Sigmoid colon (tissue), 4 donors: ENCODE data around the gene NFE2L1.

ENCODE experiments used
- POLR2A ChIP-seq, 2 donors: fragments of 450-650 bp; IDR thresholded peaks; one replicate each; pipeline ENCODE4 v1.6.1; 2016; ENCODE audit warnings: antibody characterized with exemption in 2 of 2, mild to moderate bottlenecking in 2 of 2, moderate library complexity in 2 of 2
- POLR2AphosphoS5 ChIP-seq, 4 donors: sonication (generic); formaldehyde crosslinking; IDR thresholded peaks; one replicate each; pipeline ENCODE4 v1.6.1; 2017; ENCODE audit warnings: antibody characterized with exemption in 4 of 4
- TF ChIP-seq, protein P1 (sequence below), 4 experiments: fragments of 450-650 bp in 3 of 4; fragments of 200-600 bp in 1 of 4; IDR thresholded peaks; one replicate each; pipeline ENCODE4 v1.5.1; 2016 to 2019; ENCODE audit warnings: antibody characterized with exemption in 4 of 4, mild to moderate bottlenecking in 3 of 4, moderate library complexity in 2 of 4

DNA sequence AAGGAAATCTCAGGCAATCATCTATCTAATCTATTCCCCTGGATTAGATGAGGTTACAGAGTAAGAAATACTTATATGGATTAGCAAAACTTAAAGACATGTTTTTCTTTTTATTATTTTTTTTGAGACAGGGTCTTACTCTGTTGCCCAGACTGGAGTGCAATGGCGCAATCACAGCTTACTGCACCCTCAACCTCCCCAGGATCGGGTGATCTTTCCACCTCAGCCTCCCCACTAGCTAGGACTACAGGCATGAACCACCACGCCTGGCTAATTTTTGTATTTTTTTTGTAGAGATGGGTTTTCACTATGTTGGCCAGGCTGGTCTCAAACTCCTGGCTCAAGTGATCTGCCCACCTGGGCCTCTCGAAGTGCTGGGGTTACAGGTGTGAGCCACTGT, 3.3 kb upstream of the NFE2L1 start:
- TF ChIP-seq, protein P1, sequence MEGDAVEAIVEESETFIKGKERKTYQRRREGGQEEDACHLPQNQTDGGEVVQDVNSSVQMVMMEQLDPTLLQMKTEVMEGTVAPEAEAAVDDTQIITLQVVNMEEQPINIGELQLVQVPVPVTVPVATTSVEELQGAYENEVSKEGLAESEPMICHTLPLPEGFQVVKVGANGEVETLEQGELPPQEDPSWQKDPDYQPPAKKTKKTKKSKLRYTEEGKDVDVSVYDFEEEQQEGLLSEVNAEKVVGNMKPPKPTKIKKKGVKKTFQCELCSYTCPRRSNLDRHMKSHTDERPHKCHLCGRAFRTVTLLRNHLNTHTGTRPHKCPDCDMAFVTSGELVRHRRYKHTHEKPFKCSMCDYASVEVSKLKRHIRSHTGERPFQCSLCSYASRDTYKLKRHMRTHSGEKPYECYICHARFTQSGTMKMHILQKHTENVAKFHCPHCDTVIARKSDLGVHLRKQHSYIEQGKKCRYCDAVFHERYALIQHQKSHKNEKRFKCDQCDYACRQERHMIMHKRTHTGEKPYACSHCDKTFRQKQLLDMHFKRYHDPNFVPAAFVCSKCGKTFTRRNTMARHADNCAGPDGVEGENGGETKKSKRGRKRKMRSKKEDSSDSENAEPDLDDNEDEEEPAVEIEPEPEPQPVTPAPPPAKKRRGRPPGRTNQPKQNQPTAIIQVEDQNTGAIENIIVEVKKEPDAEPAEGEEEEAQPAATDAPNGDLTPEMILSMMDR (IDR thresholded peaks at IDR 0.05), result no peak
- TF ChIP-seq POLR2A (IDR thresholded peaks at IDR 0.05) (no peak), POLR2AphosphoS5 (IDR thresholded peaks at IDR 0.05) (no peak)
